ENCODE data around the gene TSPO2.
A peak's percentile ranks its signal among the peaks of the same experiment; 100 is the strongest.

TSPO2 gene

GRCh38 chr6:41071501-41071922 lies 29.2 kb downstream of the TSPO2 start:
- H4K20me1 ChIP-seq (ENCODE audit: control insufficient read depth, insufficient read depth, low read depth, low read length): peaks cover 7% of the 10 kb centered on the region
- peaks cover 75% of the 10 kb centered on the region for H3K36me3 ChIP-seq (ENCODE audit: control insufficient read depth, low read length)
- TF ChIP-seq EZH2phosphoT487 (IDR thresholded peaks at IDR 0.05; ENCODE audit: borderline replicate concordance, low read length): no peak
- TF ChIP-seq, protein P1, sequence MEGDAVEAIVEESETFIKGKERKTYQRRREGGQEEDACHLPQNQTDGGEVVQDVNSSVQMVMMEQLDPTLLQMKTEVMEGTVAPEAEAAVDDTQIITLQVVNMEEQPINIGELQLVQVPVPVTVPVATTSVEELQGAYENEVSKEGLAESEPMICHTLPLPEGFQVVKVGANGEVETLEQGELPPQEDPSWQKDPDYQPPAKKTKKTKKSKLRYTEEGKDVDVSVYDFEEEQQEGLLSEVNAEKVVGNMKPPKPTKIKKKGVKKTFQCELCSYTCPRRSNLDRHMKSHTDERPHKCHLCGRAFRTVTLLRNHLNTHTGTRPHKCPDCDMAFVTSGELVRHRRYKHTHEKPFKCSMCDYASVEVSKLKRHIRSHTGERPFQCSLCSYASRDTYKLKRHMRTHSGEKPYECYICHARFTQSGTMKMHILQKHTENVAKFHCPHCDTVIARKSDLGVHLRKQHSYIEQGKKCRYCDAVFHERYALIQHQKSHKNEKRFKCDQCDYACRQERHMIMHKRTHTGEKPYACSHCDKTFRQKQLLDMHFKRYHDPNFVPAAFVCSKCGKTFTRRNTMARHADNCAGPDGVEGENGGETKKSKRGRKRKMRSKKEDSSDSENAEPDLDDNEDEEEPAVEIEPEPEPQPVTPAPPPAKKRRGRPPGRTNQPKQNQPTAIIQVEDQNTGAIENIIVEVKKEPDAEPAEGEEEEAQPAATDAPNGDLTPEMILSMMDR (IDR thresholded peaks at IDR 0.05; ENCODE audit: low read depth, low read length, poor library complexity, severe bottlenecking): no peak
- H3K27ac ChIP-seq (ENCODE audit: low read depth, low read length): peak overlapping the region; percentile 94
- H3F3A ChIP-seq (ENCODE audit: control insufficient read depth, insufficient read depth): peaks cover 16% of the 10 kb centered on the region
- peak overlapping the region; percentile 93 for H3K4me3 ChIP-seq (ENCODE audit: low read length)
- peaks cover 47% of the 10 kb centered on the region for H3K79me2 ChIP-seq (ENCODE audit: control insufficient read depth, low read length)
- no peaks in the 10 kb centered on the region for H3K9me2 ChIP-seq (replicated peaks; ENCODE audit: control insufficient read depth, low read length)
- no peaks in the 10 kb centered on the region for H3K9me3 ChIP-seq (ENCODE audit: control insufficient read depth, insufficient read depth, low read length)
- H3K27me3 ChIP-seq (ENCODE audit: control insufficient read depth, low read length): no peaks in the 10 kb centered on the region
- peaks cover 35% of the 10 kb centered on the region for H3K4me1 ChIP-seq (ENCODE audit: control insufficient read depth, low read length)
- peak overlapping the region; percentile 84 for H3K4me2 ChIP-seq (ENCODE audit: low read length)

- no peaks in the 10 kb centered on the region for H3K9me3 ChIP-seq (ENCODE audit: control insufficient read depth, insufficient read depth, low read length)
- peak within 1 kb of the TSS; percentile 99 for H3K4me2 ChIP-seq (ENCODE audit: low read length)
- peaks cover 54% of the 10 kb centered on the region for H3K79me2 ChIP-seq (ENCODE audit: control insufficient read depth, low read length)
- peaks cover 8% of the 10 kb centered on the region for H4K20me1 ChIP-seq (ENCODE audit: control insufficient read depth, insufficient read depth, low read depth, low read length)
- peak within 1 kb of the TSS; percentile 93 for H3K4me3 ChIP-seq (ENCODE audit: low read length)
- TF ChIP-seq, protein P1 (IDR thresholded peaks at IDR 0.05; ENCODE audit: low read depth, low read length, poor library complexity, severe bottlenecking): peak; percentile 10
- TF ChIP-seq EZH2phosphoT487 (IDR thresholded peaks at IDR 0.05; ENCODE audit: borderline replicate concordance, low read length): no peak
- H3F3A ChIP-seq (ENCODE audit: control insufficient read depth, insufficient read depth): peaks cover 16% of the 10 kb centered on the region
- H3K27me3 ChIP-seq (ENCODE audit: control insufficient read depth, low read length): no peaks in the 10 kb centered on the region
- peaks cover 40% of the 10 kb centered on the region for H3K4me1 ChIP-seq (ENCODE audit: control insufficient read depth, low read length)
- H3K27ac ChIP-seq (ENCODE audit: low read depth, low read length): peak within 1 kb of the TSS; percentile 94
- H3K36me3 ChIP-seq (ENCODE audit: control insufficient read depth, low read length): peaks cover 73% of the 10 kb centered on the region
- H3K9me2 ChIP-seq (replicated peaks; ENCODE audit: control insufficient read depth, low read length): no peaks in the 10 kb centered on the region
These were observed 29.9 kb downstream of the TSPO2 start, which contains the start of gene OARD1 for GRCh38 chr6:41071923-41072835. Gene OARD1, minus strand, starts transcription at chr6:41072356. Its CDS starts 722 bp downstream, at chr6:41071634.

- Histone ChIP-seq H3K79me2 (ENCODE audit: control insufficient read depth, low read length) (peaks cover 60% of the 10 kb centered on the region), H3K27me3 (ENCODE audit: control insufficient read depth, low read length) (no peaks in the 10 kb centered on the region), H3K27ac (ENCODE audit: low read depth, low read length) (peak within 1 kb of the TSS; percentile 94), H3K4me3 (ENCODE audit: low read length) (peak within 1 kb of the TSS; percentile 93), H3K36me3 (ENCODE audit: control insufficient read depth, low read length) (peaks cover 71% of the 10 kb centered on the region), H4K20me1 (ENCODE audit: control insufficient read depth, insufficient read depth, low read depth, low read length) (peaks cover 8% of the 10 kb centered on the region), H3K4me2 (ENCODE audit: low read length) (peak within 1 kb of the TSS; percentile 99), H3F3A (ENCODE audit: control insufficient read depth, insufficient read depth) (peaks cover 11% of the 10 kb centered on the region), H3K9me2 (replicated peaks; ENCODE audit: control insufficient read depth, low read length) (no peaks in the 10 kb centered on the region), H3K9me3 (ENCODE audit: control insufficient read depth, insufficient read depth, low read length) (no peaks in the 10 kb centered on the region), H3K4me1 (ENCODE audit: control insufficient read depth, low read length) (peaks cover 46% of the 10 kb centered on the region)
- TF ChIP-seq EZH2phosphoT487 (IDR thresholded peaks at IDR 0.05; ENCODE audit: borderline replicate concordance, low read length): no peak
- TF ChIP-seq, protein P1 (IDR thresholded peaks at IDR 0.05; ENCODE audit: low read depth, low read length, poor library complexity, severe bottlenecking): no peak
These were observed 30.6 kb downstream of the TSPO2 start, which contains the start of gene NFYA for GRCh38 chr6:41072836-41073202. Gene NFYA, plus strand, starts transcription at chr6:41072974. Its CDS starts 6,116 bp downstream, at chr6:41079090.

Data from DOHH2 (cell line).